SH-SY5Y (cell line): ENCODE results near the gene MVK.

Source experiments
- GATA2 ChIP-seq: IDR thresholded peaks from 2 replicates; pipeline ENCODE4 v1.6.1; 2011; ENCODE audit warnings: mild to moderate bottlenecking, low read depth, low read length
- GATA3 ChIP-seq: IDR thresholded peaks from 2 replicates; pipeline ENCODE4 v1.6.1; 2011; ENCODE audit warnings: low read depth, mild to moderate bottlenecking, low read length, moderate library complexity

- TF ChIP-seq GATA2 (no peak), GATA3 (no peak)
These were observed 30.7 kb upstream of the MVK start for GRCh38 chr12:109542876-109543275.
